HL-60 (cell line): Measurements from ENCODE around the gene ARHGEF4.

Experiments used
- DNase-seq, 2 experiments: peaks; one replicate each; pipeline ENCODE4 v3.0.0-alpha.2; 2010 to 2020; ENCODE audit warnings: low read depth in 1 of 2, low spot score in 1 of 2
- H3K27ac ChIP-seq: fragments of 250-450 bp; sonication (Bioruptor Pico); replicated peaks from 2 replicates; pipeline ENCODE4 v1.5.1; 2020; ENCODE audit warnings: mild to moderate bottlenecking, moderate library complexity
- H3K27me3 ChIP-seq: fragments of 250-450 bp; sonication (Bioruptor Pico); 2 replicates; pipeline ENCODE4 v1.5.1; 2021; ENCODE audit warnings: mild to moderate bottlenecking, moderate library complexity; ENCODE audit not compliant: insufficient read depth, poor library complexity, severe bottlenecking
- H3K4me3 ChIP-seq: replicated peaks from 2 replicates; pipeline ENCODE4 v1.5.1; 2011; ENCODE audit warnings: mild to moderate bottlenecking, control low read depth, low read length; ENCODE audit not compliant: insufficient read depth
- CTCF ChIP-seq: IDR thresholded peaks from one replicate; pipeline ENCODE4 v1.5.1; 2011; ENCODE audit warnings: low read length, control low read depth, inconsistent platforms; ENCODE audit not compliant: insufficient read depth
- GABPA ChIP-seq: IDR thresholded peaks from 2 replicates; pipeline ENCODE4 v1.6.1; 2012; ENCODE audit warnings: low read depth
- POLR2AphosphoS5 ChIP-seq: IDR thresholded peaks from 2 replicates; pipeline ENCODE4 v1.6.1; 2012; ENCODE audit warnings: low read depth
- SPI1 ChIP-seq: IDR thresholded peaks from 2 replicates; pipeline ENCODE4 v1.6.1; 2012; ENCODE audit warnings: low read depth, mild to moderate bottlenecking, borderline replicate concordance
- TF ChIP-seq, protein P1 (sequence below): IDR thresholded peaks from 2 replicates; pipeline ENCODE4 v1.6.1; 2012; ENCODE audit warnings: low read depth; ENCODE audit not compliant: insufficient replicate concordance

The ARHGEF4 gene

DNA sequence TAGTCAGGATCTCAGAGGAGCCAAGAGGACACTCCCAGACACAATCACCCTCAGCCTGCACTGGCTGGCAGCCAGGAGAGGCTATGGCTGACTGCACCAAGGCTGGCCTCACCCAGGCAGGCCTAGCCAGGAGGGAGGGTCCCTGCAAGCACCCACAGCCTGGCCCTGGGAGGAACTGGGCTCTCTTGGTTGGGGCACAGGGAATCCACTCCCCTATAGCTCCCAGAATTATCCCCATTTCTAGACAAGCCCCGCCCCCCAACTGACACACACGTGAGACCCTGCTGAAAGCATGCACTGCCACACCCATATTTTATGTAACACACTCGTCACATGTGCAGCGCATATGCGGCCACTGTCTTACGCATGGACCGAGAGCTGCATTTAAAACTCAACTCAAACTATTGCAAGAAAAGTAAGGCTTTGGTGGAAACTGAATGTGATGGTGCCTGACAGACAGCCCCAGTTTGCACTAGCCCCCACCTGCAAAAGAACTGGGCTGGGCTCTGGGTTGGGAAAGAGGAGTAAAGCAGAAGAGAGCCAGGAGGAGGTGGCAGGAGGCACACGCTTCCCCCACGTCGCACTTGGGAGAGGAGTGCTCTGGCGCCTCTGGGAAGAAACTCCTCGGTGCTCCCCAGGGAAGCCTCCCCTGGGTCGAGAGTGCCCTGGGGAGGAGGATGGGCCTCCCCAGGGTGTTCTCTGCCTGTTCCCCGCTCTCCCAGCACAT is 28.9 kb upstream of the ARHGEF4 start:
- H3K27ac ChIP-seq = no peak overlapping the region
- DNase-seq = no peak
- no peak for TF ChIP-seq POLR2AphosphoS5
- no peak for TF ChIP-seq GABPA
- no peak for TF ChIP-seq CTCF
- TF ChIP-seq, protein P1, sequence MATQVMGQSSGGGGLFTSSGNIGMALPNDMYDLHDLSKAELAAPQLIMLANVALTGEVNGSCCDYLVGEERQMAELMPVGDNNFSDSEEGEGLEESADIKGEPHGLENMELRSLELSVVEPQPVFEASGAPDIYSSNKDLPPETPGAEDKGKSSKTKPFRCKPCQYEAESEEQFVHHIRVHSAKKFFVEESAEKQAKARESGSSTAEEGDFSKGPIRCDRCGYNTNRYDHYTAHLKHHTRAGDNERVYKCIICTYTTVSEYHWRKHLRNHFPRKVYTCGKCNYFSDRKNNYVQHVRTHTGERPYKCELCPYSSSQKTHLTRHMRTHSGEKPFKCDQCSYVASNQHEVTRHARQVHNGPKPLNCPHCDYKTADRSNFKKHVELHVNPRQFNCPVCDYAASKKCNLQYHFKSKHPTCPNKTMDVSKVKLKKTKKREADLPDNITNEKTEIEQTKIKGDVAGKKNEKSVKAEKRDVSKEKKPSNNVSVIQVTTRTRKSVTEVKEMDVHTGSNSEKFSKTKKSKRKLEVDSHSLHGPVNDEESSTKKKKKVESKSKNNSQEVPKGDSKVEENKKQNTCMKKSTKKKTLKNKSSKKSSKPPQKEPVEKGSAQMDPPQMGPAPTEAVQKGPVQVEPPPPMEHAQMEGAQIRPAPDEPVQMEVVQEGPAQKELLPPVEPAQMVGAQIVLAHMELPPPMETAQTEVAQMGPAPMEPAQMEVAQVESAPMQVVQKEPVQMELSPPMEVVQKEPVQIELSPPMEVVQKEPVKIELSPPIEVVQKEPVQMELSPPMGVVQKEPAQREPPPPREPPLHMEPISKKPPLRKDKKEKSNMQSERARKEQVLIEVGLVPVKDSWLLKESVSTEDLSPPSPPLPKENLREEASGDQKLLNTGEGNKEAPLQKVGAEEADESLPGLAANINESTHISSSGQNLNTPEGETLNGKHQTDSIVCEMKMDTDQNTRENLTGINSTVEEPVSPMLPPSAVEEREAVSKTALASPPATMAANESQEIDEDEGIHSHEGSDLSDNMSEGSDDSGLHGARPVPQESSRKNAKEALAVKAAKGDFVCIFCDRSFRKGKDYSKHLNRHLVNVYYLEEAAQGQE = no peak
- no peak for TF ChIP-seq SPI1
- H3K4me3 ChIP-seq = no peak overlapping the region
- H3K27me3 ChIP-seq = no peaks in the 10 kb centered on the region

GRCh38 chr2:130808482-130809268 is 28.0 kb upstream of the ARHGEF4 start:
- DNase-seq = no peak
- Histone ChIP-seq H3K4me3 (no peak overlapping the region), H3K27me3 (no peaks in the 10 kb centered on the region), H3K27ac (no peak overlapping the region)
- TF ChIP-seq GABPA = no peak
- peak; percentile 45; the same call in 1 of the 2 replicates for TF ChIP-seq SPI1

- no peak overlapping the region for H3K27ac ChIP-seq
- no peak for DNase-seq
- no peaks in the 10 kb centered on the region for H3K27me3 ChIP-seq
- TF ChIP-seq, protein P1 = no peak
- TF ChIP-seq GABPA (no peak), POLR2AphosphoS5 (no peak), CTCF (no peak), SPI1 (no peak)
- no peak overlapping the region for H3K4me3 ChIP-seq
Observed at GRCh38 chr2:130810490-130810889, 26.2 kb upstream of the ARHGEF4 start.

GRCh38 chr2:130813722-130814121 is 23.0 kb upstream of the ARHGEF4 start:
- Histone ChIP-seq H3K4me3 (no peak overlapping the region), H3K27ac (no peak overlapping the region), H3K27me3 (no peaks in the 10 kb centered on the region)
- DNase-seq = no peak
- TF ChIP-seq CTCF (no peak), POLR2AphosphoS5 (no peak), GABPA (no peak), SPI1 (no peak)
- TF ChIP-seq, protein P1 = no peak
